K562 (cell line): ENCODE results near the gene GNAI2. TPM values are rescaled to one million over a fixed set of nuclear protein-coding genes. Genes with fewer than 3 reads are reported as not detected.
A peak's percentile ranks its signal among the peaks of the same experiment; 100 is the strongest.

ENCODE experiments used
- MAFG ChIP-seq: fragments of 450-650 bp; conservative IDR thresholded peaks from 2 replicates; pipeline ENCODE4 v1.6.1; 2016; ENCODE audit warnings: missing genetic modification characterization, missing compliant biosample characterization
- MXI1 ChIP-seq: IDR thresholded peaks from 2 replicates; pipeline ENCODE4 v1.6.1; 2011; ENCODE audit warnings: low read depth, mild to moderate bottlenecking, improper control_type of control experiment, low read length
- MYNN ChIP-seq, 2 experiments: sonication (generic); formaldehyde crosslinking in 1 of 2; IDR thresholded peaks; 2 replicates each; pipeline versions ENCODE4 v1.5.0 to v1.6.1; 2016 to 2020; ENCODE audit warnings: antibody characterized with exemption in 1 of 2, missing genetic modification reagents in 1 of 2
- NCOA1 ChIP-seq: fragments of 450-650 bp; IDR thresholded peaks from 2 replicates; pipeline ENCODE4 v1.6.1; 2016; ENCODE audit warnings: low read depth
- POLR2AphosphoS5 ChIP-seq: IDR thresholded peaks from 2 replicates; pipeline ENCODE4 v1.6.1; 2011; ENCODE audit warnings: mild to moderate bottlenecking, low read depth, low read length, moderate library complexity; ENCODE audit not compliant: control insufficient read depth, insufficient read depth
- POU5F1 ChIP-seq: fragments of 150-350 bp; IDR thresholded peaks from 2 replicates; pipeline ENCODE4 v1.6.1; 2014; ENCODE audit warnings: borderline replicate concordance, low read length, low read depth, mild to moderate bottlenecking; ENCODE audit not compliant: partially characterized antibody
- SRF ChIP-seq, 2 experiments: fragments of 250-450, 450-650 bp in 1 of 2; sonication (Bioruptor Pico) in 1 of 2; sonication (generic) in 1 of 2; formaldehyde crosslinking; IDR thresholded peaks; 2 replicates each; pipeline versions ENCODE4 v1.5.0 to v1.5.1; 2020 to 2022; ENCODE audit warnings: mild to moderate bottlenecking in 1 of 2, missing genetic modification reagents in 1 of 2
- TFAM ChIP-seq: fragments of 250-450 bp; sonication (Bioruptor Pico); conservative IDR thresholded peaks from 2 replicates; pipeline ENCODE4 v1.5.0; 2021; ENCODE audit warnings: mild to moderate bottlenecking, moderate library complexity
- ZBTB17 ChIP-seq: fragments of 450-650 bp; formaldehyde crosslinking; IDR thresholded peaks from 2 replicates; pipeline ENCODE4 v1.4.0; 2020; ENCODE audit warnings: mild to moderate bottlenecking
- ZNF253 ChIP-seq: fragments of 250-450 bp; sonication (Bioruptor Pico); conservative IDR thresholded peaks from 2 replicates; pipeline ENCODE4 v1.6.1; 2021; ENCODE audit warnings: mild to moderate bottlenecking
- ZNF445 ChIP-seq: fragments of 250-450 bp; sonication (Bioruptor Pico); IDR thresholded peaks from 2 replicates; pipeline ENCODE4 v1.4.0; 2020; ENCODE audit warnings: low read depth, mild to moderate bottlenecking, moderate library complexity
- ZNF551 ChIP-seq: fragments of 250-450 bp; sonication (Bioruptor Pico); IDR thresholded peaks from 2 replicates; pipeline ENCODE4 v1.5.0; 2021; ENCODE audit warnings: mild to moderate bottlenecking, moderate library complexity
- ZNF583 ChIP-seq: fragments of 250-450 bp; sonication (Bioruptor Pico); IDR thresholded peaks from 2 replicates; pipeline ENCODE4 v1.4.0; 2020
- polyA plus RNA-seq, 8 experiments: library from polyadenylated mRNA; depleted of rRNA in 4 of 8; stranded (reverse) in 5 of 8; unstranded in 3 of 8; fragments of >200 nt; fragmentation: Nextera tagmentation in 2 of 8; fragmentation: Illumina TruSeq in 1 of 8; extraction: Ambion mirVana in 2 of 8; extraction: Trizol in 1 of 8; gene quantifications; 2 replicates each; pipeline versions ENCODE4 v1.2.1 to v1.2.3, GENCODE V29; 2011 to 2014; ENCODE audit warnings: inconsistent platforms in 1 of 8, missing spikeins in 1 of 8
- total RNA-seq, 7 experiments: library from RNA; depleted of rRNA in 6 of 7; stranded (reverse); fragments of >200 nt in 6 of 7; fragmentation: Illumina TruSeq in 2 of 7; extraction: Trizol in 2 of 7; gene quantifications; 2 replicates each; pipeline versions ENCODE4 v1.2.1 to v1.2.3, GENCODE V29; 2011 to 2021; ENCODE audit warnings: low replicate concordance in 1 of 7
- TF ChIP-seq, protein P1 (sequence below): fragments of 450-650 bp; IDR thresholded peaks from 2 replicates; pipeline ENCODE4 v1.7.1; 2018; ENCODE audit warnings: mild to moderate bottlenecking, low read depth; ENCODE audit not compliant: partially characterized antibody
- TF ChIP-seq, protein P2 (sequence below): fragments of 250-450 bp; sonication (Bioruptor Pico); IDR thresholded peaks from 2 replicates; pipeline ENCODE4 v1.5.0; 2021
- TF ChIP-seq, protein P3 (sequence below): fragments of 450-650 bp; IDR thresholded peaks from one replicate; pipeline ENCODE4 v1.6.1; 2018; ENCODE audit warnings: mild to moderate bottlenecking, moderate library complexity; ENCODE audit not compliant: partially characterized antibody
- TF ChIP-seq, protein P4 (sequence below): fragments of 450-650 bp; formaldehyde crosslinking; IDR thresholded peaks from 2 replicates; pipeline ENCODE4 v1.4.0; 2022; ENCODE audit warnings: missing genetic modification characterization
- TF ChIP-seq, protein P5 (sequence below): IDR thresholded peaks from 3 replicates; pipeline ENCODE4 v1.6.1; 2011; ENCODE audit warnings: borderline replicate concordance, mild to moderate bottlenecking; ENCODE audit not compliant: insufficient read length, insufficient read depth

The GNAI2 gene
- total and polyA plus RNA-seq, 9 of the 15 experiments (the other 6 are each of a cell fraction or from before 2014, with no cell fraction given) = 1.1 to 72.2 (median 42.7) TPM

DNA sequence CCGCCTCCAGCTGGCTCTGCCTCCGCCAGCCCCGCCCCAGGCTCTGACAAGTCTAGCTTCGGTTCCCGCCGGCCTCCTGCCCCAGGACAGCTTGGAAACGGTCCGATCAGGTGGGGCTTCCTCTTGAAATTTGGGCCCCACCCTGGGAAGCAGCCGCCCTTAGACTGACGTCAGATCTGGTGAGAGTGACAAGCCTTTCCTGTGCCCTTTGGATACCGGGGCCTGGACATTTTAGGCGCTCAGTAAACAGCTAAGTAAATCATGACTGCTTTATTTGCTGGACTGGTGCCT, 63.6 kb downstream of the GNAI2 start (continued):
- TF ChIP-seq, protein P1, sequence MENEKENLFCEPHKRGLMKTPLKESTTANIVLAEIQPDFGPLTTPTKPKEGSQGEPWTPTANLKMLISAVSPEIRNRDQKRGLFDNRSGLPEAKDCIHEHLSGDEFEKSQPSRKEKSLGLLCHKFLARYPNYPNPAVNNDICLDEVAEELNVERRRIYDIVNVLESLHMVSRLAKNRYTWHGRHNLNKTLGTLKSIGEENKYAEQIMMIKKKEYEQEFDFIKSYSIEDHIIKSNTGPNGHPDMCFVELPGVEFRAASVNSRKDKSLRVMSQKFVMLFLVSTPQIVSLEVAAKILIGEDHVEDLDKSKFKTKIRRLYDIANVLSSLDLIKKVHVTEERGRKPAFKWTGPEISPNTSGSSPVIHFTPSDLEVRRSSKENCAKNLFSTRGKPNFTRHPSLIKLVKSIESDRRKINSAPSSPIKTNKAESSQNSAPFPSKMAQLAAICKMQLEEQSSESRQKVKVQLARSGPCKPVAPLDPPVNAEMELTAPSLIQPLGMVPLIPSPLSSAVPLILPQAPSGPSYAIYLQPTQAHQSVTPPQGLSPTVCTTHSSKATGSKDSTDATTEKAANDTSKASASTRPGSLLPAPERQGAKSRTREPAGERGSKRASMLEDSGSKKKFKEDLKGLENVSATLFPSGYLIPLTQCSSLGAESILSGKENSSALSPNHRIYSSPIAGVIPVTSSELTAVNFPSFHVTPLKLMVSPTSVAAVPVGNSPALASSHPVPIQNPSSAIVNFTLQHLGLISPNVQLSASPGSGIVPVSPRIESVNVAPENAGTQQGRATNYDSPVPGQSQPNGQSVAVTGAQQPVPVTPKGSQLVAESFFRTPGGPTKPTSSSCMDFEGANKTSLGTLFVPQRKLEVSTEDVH = no peak
- no peak for TF ChIP-seq POU5F1
- no peak for TF ChIP-seq ZNF445 (CRISPR knock-in tag)
- TF ChIP-seq, protein P2, sequence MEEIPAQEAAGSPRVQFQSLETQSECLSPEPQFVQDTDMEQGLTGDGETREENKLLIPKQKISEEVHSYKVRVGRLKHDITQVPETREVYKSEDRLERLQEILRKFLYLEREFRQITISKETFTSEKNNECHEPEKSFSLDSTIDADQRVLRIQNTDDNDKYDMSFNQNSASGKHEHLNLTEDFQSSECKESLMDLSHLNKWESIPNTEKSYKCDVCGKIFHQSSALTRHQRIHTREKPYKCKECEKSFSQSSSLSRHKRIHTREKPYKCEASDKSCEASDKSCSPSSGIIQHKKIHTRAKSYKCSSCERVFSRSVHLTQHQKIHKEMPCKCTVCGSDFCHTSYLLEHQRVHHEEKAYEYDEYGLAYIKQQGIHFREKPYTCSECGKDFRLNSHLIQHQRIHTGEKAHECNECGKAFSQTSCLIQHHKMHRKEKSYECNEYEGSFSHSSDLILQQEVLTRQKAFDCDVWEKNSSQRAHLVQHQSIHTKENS (CRISPR knock-in tag) = no peak
- no peak for TF ChIP-seq ZNF253 (CRISPR knock-in tag)
- TF ChIP-seq, protein P3, sequence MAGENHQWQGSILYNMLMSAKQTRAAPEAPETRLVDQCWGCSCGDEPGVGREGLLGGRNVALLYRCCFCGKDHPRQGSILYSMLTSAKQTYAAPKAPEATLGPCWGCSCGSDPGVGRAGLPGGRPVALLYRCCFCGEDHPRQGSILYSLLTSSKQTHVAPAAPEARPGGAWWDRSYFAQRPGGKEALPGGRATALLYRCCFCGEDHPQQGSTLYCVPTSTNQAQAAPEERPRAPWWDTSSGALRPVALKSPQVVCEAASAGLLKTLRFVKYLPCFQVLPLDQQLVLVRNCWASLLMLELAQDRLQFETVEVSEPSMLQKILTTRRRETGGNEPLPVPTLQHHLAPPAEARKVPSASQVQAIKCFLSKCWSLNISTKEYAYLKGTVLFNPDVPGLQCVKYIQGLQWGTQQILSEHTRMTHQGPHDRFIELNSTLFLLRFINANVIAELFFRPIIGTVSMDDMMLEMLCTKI = no peak
- no peak for TF ChIP-seq MXI1
- no peak; the same call in 1 of the 2 replicates for TF ChIP-seq MYNN (IDR thresholded peaks at IDR 0.05)
- no peak for TF ChIP-seq MYNN (CRISPR knock-in tag; IDR thresholded peaks at IDR 0.05)
- TF ChIP-seq TFAM (CRISPR knock-in tag) = no peak
- TF ChIP-seq, protein P4, sequence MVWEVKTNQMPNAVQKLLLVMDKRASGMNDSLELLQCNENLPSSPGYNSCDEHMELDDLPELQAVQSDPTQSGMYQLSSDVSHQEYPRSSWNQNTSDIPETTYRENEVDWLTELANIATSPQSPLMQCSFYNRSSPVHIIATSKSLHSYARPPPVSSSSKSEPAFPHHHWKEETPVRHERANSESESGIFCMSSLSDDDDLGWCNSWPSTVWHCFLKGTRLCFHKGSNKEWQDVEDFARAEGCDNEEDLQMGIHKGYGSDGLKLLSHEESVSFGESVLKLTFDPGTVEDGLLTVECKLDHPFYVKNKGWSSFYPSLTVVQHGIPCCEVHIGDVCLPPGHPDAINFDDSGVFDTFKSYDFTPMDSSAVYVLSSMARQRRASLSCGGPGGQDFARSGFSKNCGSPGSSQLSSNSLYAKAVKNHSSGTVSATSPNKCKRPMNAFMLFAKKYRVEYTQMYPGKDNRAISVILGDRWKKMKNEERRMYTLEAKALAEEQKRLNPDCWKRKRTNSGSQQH (CRISPR knock-in tag) = no peak
- TF ChIP-seq, protein P5, sequence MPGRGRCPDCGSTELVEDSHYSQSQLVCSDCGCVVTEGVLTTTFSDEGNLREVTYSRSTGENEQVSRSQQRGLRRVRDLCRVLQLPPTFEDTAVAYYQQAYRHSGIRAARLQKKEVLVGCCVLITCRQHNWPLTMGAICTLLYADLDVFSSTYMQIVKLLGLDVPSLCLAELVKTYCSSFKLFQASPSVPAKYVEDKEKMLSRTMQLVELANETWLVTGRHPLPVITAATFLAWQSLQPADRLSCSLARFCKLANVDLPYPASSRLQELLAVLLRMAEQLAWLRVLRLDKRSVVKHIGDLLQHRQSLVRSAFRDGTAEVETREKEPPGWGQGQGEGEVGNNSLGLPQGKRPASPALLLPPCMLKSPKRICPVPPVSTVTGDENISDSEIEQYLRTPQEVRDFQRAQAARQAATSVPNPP = no peak
- peak in 1 of 2 experiments; percentile 81; a peak in 1 of 4 replicates for TF ChIP-seq SRF (CRISPR knock-in tag; IDR thresholded peaks at IDR 0.05)
- TF ChIP-seq MAFG (tag) = no peak
- no peak for TF ChIP-seq ZBTB17 (CRISPR knock-in tag)
- no peak for TF ChIP-seq NCOA1
- TF ChIP-seq ZNF583 (CRISPR knock-in tag) = no peak
- no peak for TF ChIP-seq ZNF551
- 0 out of 2 replicates have a peak, but pooled peaks have one; percentile 6 for TF ChIP-seq POLR2AphosphoS5
